GM19023 (cell line): ENCODE data around the gene POLR1G.
"Not testable (repeated sequence)": the region's sequence is repeated elsewhere in the genome, so short reads cannot be mapped to it uniquely, and the experiment has no call there.

Source experiments
- ATAC-seq: cut with Tn5 transposase; IDR thresholded peaks from one replicate; pipeline ENCODE4 v1.9.1; 2021; ENCODE audit warnings: mild to moderate bottlenecking, moderate library complexity; ENCODE audit not compliant: unreplicated experiment

The POLR1G gene

DNA sequence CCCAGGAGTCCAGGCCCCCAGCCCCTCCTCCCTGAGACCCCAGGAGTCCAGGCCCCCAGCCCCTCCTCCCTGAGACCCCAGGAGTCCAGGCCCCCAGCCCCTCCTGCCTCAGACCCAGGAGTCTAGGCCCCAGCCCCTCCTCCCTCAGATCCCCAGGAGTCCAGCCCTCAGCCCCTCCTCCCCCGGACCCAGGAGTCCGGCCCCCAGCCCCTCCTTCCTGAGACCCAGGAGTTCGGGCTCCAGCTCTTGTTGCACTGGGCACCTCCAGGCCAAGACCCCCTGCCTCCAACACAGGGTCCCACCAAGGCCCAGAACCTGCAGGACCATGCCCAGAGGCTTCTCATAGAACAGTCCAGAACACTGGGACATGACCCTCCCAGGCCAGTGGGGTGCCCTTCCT lies 13.5 kb downstream of the POLR1G start:
- no peak for ATAC-seq

GRCh38 chr19:45420356-45420755 lies 13.9 kb downstream of the POLR1G start:
- no peak for ATAC-seq

DNA sequence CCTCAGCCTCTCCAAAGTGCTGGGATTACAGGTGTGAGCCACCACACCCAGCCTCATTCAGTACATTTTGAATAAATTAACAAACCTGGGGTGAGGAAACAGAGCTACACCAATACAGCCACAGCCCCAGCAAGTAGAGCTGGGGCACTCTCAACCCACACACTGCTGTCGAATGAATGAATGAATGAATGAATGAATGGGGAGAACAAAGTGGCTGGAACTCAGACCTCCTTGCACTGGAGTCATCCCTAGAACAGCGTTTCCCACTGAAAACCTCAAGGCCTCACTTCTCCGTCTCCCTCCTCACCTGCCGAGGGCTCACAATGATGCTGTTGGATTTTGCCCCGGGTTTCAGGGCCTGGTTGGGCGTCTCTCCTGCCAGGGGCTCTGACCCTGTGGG lies 14.4 kb downstream of the POLR1G start:
- ATAC-seq, result no peak

DNA sequence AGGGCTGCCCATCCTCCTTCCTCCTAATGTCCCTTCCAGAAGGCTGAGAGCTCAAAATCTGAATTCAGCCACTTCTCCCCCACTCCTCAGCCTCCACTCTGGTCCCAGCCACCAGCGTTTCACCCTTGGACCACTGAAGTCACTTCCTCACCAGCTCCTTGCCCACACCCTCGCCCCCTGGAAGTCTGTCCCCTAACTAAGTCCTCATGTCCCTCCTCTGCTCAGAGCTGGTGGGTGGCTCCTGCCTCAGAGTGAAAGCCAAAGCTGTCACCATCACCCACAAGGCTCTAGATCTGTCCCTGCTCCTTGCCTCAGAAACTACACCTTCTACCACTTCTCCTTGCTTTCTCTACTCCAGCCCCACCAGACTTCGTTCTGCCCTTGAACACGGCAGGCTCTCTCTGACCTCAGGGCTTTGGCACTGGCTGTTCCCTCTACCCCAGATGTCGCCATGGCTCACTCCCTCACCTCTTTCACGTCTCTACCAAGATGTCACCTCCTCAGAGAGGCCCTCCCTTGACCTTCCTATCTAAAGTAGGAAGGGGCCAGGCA lies 15.6 kb downstream of the POLR1G start:
- ATAC-seq, result no peak

- no peak for ATAC-seq
These were observed 16.7 kb downstream of the POLR1G start for GRCh38 chr19:45423033-45423588.

DNA sequence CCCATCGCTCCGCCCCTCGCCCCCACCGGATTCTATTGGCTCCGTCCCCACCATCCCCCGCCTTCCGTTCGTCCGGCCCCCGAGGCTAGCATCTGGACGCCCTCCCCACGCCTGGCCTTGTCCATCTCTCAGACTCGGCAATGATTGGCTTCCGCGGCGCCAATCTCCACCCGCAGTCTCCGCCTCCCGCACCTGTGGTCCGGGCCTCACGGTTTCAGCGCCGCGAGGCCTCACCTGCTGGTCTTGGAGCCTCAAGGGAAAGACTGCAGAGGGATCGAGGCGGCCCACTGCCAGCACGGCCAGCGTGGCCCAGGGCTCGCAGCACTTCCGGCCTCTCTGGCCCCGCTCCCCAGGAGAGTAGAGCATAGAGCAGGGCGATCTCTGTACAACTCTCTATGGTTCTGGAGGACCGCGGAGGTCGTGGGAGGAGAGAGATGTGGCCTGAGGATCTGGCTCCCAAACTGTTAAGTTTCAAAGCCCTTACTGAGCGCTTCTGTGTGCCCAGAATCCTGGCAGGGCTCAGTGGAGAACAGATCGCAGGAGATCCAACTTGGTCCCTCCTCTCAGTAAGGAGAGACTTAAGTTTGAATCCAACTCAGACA lies 17.2 kb downstream of the POLR1G start, which contains the start of gene ERCC1:
ERCC1 (minus strand) TSS at position 329 of the 602 bp plus-strand sequence. CDS start 543 bp downstream, outside the sequence.
- peak; percentile 65 for ATAC-seq

- no peak for ATAC-seq
These were observed 18.0 kb downstream of the POLR1G start for GRCh38 chr19:45424191-45425058.

DNA sequence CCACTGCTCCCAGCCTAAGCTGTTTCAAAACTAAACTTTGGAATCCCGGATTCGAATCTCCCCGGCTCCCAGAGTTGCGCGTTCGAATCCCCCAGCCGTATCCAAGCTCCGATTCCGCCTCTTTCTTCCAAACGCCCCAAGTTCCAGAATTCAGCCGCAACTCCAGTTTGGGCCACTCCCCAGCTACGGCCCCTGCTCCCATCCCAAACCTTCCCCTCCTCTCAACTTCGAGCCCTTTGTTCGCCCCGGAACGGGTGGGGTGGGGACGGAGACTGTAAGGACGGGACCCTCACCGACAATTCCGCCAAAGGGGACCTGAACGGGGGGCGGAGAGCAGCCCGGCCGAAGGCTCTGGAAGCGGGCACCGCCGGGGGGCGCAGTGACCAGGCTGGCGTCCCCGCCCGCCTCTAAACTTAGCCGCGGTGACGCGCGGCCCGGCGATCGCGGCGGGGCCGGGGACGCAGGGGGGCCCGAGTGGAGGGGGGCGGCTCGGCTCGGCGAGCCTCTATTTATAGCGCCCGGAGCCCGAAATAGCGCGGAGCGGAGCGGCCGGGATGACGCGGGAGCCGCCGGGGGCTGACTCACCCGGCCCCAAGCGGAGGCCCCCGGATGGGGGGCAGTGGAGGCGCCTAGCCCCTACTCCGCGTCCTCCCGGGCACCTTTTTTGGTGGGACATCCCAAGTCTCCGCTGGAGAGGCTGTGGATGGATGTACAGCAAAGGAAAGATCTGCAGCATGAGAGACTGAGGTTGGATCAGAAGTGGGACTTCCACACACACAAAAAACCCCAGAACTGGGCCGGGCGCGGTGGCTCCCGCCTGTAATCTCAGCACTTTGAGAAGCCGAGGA lies 22.2 kb downstream of the POLR1G start:
- ATAC-seq, result no peak

DNA sequence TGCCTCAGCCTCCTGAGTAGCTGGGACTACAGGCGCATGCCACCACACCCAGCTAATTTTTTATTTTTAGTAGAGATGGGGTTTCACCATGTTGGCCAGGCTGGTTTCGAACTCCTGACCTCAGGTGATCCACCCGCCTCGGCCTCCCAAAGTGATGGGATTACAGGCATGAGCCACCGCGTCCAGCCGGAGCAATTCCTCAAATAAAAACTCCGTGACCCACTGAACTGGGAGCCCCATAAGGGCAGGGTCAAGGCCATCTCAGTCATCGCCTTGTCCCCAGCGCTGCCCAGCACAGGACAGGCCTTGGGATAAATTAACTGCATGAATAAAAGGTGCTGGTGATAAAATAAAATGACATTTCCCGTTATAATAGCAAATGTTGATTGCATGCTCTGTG lies 23.5 kb downstream of the POLR1G start:
- not testable (repeated sequence) for ATAC-seq

GRCh38 chr19:45431008-45431407 lies 24.6 kb downstream of the POLR1G start:
- not testable (repeated sequence) for ATAC-seq

DNA sequence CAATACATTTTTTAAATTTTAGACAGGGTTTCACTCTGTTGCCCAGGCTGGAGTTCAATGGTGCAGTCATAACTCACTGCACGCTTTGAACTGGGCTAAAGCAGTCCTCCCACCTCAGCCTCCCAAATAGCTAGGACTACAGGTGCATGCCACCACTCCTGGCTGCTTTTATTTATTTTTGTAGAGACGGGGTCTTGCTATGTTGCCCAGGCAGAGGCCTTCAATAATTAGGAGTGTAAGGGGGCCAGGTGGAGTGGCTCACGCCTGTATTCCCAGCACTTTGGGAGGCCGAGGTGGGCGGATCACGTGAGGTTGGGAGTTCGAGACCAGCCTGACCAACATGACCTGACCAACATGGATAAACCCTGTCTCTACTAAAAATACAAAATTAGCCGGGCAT lies 26.1 kb downstream of the POLR1G start:
- not testable (repeated sequence) for ATAC-seq

- no peak for ATAC-seq
These were observed 30.9 kb downstream of the POLR1G start for GRCh38 chr19:45437328-45437727.

- no peak for ATAC-seq
These were observed 32.7 kb downstream of the POLR1G start for GRCh38 chr19:45439190-45439568.

GRCh38 chr19:45439569-45440258 lies 33.3 kb downstream of the POLR1G start:
- ATAC-seq, result peak; percentile 63

- ATAC-seq, result no peak
These were observed 33.8 kb downstream of the POLR1G start for GRCh38 chr19:45440259-45440638.

DNA sequence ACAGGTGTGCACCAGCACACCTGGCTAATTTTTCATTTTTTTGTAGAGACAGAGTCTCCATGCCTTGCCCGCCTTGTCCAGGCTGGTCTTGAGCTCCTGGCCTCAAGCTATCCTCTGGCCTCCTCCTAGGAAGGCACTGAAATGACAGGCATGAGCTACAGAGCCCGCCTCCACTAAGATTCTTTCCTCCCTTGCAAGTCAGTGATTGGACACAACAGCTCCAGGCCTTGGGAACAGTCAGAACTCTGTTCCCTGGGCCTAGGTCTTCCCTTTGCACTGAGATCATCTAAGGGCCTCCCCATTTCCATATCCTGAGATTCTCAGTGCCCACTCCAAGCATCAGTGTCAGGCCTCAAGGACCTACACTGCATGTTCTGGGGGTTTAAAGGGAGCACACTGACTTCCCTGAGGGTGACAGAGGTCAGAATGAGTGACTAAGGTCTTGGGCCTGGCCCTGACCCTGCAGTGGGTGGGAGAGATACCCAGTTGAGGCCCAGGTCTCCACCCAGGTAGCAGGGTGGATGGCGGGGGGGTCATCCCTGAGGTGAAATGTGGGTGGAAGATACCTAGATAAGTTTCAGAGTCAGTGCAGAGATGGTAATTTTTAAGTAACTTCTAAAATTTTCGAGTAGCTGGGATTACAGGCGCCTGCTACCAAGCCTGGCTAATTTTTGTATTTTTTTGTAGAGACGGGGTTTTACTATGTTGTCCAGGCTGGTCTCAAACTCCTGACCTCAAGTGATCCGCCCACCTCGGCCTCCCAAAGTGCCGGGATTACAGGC lies 34.6 kb downstream of the POLR1G start:
- ATAC-seq, result no peak

- ATAC-seq, result no peak
These were observed 35.9 kb downstream of the POLR1G start for GRCh38 chr19:45442408-45442777.

- no peak for ATAC-seq
These were observed 36.5 kb downstream of the POLR1G start for GRCh38 chr19:45442778-45443461.
